IPS DF 4.7 (cell line): Measurements from ENCODE around the gene SETD4.
A peak's percentile ranks its signal among the peaks of the same experiment; 100 is the strongest.

Experiments used
- DNase-seq: peaks from one replicate; pipeline ENCODE4 v3.0.0-alpha.2; 2013; ENCODE audit warnings: low spot score; ENCODE audit errors: extremely low read depth

The SETD4 gene

GRCh38 chr21:36048357-36048756 is 12.0 kb downstream of the SETD4 start:
- no peak for DNase-seq

- DNase-seq: no peak
Measured at GRCh38 chr21:36047139-36047538, 13.2 kb downstream of the SETD4 start.

DNA sequence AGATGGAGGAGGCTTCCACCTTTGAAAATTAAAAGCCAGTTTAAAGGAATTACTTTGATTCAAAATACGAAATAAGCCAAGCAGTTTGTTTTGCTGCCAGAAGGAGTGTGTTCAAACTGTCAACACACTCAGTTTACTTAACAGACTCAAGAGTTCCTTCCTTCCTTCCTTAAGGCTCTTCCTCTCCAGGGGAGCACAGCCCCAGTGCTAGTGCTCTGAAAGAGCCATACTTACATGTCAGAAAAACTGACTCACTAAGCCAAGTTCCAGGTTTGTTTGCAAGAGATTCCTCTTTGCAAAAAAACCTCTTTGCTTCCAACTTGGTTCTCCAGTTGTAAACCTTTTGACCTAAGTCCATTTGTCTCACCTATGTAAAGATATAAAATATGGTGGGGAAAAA is 14.3 kb downstream of the SETD4 start:
- DNase-seq: no peak

- no peak for DNase-seq
Measured at GRCh38 chr21:36044056-36044455, 16.3 kb downstream of the SETD4 start.

DNA sequence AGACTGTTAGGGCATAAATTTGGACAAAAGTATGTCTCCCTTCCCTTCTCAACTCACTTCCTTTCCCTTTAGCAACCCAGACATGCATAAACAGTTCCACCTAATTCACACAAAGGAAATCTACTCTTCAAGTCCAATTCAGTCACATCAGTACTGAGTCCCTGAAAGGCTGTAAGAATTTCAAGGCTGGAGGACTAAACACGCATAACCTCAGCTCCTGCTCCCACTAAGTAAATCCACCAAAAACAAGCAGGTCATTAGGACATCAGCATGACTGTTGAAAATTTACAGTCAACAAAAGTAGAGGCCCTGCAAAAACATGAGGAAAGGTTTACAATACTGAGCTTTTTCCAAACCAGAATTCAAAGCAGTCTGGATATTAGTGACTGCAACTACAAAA is 18.4 kb downstream of the SETD4 start:
- no peak for DNase-seq

DNA sequence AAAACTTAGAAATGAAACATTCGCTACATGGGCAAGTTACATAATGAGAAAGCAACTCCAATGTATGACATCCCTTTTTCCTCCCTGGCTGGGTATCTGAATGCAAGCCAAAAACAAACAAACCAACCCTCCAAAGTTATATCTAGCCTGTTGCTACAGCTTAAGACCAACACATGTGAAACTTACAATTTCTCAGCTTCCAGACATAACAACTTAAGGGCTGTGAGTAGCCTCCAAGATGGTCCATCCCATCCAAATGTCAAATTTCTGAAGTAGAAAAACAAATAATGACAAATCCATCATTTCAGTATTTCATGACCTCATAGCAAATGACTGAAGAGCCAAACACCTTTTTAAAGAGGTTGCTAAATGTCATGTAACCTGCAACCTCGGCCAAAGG is 19.9 kb downstream of the SETD4 start:
- DNase-seq: no peak

- no peak for DNase-seq
Measured at GRCh38 chr21:36039861-36040260, 20.5 kb downstream of the SETD4 start.

DNA sequence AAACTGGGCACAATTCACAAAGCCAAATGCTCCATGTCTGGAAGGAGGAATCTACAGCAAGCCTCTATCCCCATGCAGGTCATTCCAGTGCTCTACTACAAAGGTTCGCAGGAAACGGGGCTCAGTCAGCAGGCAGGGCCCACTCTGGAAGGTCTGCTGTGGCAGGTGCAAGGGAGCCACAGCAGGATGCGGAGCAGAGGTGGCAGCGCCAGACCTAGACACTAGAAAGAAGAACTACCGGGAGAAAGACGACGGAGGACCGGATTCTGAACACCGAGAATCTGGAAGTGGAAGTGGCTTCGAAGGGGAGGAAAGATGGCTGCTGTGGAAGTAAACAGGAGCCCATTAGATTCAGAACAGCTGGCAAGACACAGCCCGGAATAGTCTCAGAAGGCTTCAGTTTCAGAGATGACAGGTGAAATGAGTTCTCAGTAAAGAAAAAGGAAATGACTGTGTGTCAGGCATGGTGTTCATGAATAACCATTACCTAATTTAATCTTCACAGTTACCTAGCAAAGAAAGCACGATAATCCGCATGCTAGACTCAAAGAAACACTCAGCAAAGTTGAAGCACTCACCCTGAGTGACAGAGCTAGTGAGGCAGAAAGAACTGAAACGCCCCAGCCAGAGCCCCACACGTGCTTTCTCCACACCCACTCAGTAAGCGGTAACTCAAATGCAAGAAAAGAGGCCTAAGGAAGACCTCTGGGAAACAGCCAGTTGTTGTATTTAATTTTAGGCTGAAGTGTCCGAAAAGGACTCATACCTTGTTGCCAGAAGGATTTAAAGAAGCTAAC is 21.4 kb downstream of the SETD4 start:
- no peak for DNase-seq

DNA sequence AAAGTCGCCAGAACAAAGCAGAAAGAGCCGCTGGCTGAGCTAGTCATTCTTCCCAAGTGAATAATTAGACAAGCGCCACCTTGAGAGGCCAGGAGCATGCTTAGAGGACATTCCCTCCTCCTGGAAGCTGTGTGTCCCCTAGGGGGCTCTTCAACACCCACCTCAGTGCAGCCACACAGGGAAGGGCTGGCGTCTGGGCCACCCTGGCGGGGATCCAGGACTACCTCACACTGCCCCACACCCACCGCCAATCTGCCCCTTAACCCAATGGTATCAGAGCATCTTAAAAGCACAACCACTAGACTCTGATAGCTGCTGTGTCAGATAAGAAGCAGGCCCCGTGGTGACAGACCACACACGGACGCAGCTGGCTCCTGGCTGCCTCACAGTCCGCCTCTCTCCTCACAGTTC is 24.9 kb downstream of the SETD4 start:
- no peak for DNase-seq

DNA sequence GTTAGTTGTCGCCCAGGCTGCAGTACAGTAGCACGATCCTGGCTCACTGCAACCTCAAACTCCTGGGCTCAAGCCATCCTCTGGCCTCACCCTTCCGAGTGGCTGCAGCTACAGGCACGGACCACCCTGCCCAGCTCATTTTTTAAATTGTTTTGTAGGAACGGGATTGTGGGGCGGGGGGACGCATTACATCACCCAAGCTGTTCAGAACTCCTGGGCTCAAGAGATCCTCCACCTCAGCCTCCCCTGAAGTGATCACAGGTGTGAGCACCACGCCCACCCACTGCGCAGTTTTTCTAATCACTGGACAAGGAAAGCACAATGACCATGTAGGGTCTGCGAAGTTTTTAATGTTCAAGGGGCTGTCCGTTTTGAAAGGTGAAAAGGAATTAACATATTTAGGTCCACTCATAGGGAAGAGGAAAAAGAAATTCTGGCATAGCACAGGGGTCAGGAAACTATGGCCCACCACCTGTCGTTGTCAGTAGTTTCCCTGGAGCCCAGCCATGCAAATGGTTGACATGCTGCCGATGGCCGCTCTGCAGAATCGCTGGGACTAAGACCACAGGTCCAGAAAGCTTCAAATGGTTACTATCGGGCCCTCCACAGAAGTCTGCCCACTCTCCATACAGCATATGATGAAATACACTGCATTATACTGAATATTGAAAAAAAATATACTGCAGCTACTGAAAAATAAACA is 26.0 kb downstream of the SETD4 start:
- no peak for DNase-seq

- DNase-seq: no peak
Measured at GRCh38 chr21:36032647-36033406, 27.5 kb downstream of the SETD4 start.

- DNase-seq: no peak
Measured at GRCh38 chr21:36030581-36031189, 29.6 kb downstream of the SETD4 start.

- no peak for DNase-seq
Measured at GRCh38 chr21:36029309-36029708, 31.0 kb downstream of the SETD4 start.

DNA sequence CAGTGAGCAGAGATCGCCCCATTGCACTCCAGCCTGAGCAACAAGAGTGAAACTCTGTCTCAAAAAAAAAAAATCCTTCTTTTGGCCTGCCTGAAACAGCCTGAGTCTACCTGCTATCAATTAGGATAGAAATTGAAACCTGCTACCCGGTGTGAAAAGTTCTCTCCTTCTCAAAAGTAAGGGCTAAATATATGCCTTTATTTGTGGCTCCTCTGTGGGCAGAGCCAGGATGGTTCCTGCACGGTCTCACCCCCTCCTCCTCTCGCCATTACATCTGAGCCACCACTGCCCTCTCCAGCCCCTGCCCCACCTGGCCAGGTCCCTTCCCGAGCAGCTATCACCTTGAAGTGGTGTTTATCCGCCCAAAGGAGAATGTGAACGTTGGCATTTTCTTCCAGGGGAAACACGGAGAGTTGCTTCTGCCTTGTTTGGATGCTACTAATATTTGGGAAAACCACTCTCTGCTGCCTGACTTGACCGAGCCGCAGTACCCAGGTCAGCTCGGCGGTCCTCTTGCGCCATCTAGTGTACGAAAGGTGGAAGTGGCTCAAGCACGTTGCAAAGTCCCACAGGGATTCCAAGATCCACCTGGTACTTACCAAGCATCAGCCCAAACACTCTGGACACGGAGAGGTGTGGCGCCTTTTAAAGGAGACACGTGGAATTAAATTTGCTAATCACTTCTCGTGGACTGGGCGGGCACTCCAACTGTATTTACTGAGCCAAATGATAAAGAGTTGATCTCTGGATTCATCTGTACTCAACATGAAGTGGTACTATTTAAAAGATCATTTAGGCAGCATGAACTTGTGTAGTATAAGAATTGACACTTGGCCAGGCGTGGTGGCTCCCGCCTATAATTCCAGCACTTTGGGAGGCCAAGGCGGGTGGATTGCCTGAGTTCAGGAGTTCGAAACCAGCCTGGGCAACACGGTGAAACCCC is 31.9 kb downstream of the SETD4 start:
- peak; percentile 71 for DNase-seq

GRCh38 chr21:36027347-36027746 is 33.0 kb downstream of the SETD4 start:
- DNase-seq: no peak

- no peak for DNase-seq
Measured at GRCh38 chr21:36024782-36025181, 35.5 kb downstream of the SETD4 start.

DNA sequence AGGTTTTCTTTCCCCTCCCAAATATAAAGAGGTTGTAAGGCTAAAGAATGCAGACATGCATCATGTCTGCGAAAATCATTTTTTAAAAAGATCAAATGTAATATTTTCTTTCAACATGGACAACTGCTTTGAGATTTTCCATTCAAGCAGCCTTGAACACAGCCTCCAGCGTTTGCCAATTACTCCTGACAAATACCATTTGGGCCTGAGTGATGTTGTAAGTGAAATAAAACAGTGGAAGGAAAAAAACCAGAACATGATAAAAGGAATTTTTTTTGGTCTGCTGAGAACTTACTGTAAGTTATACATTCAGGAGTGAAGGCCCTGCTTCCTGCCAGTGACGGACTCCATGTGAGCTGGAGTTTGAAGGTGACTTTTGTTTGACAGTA is 37.2 kb downstream of the SETD4 start:
- no peak for DNase-seq

DNA sequence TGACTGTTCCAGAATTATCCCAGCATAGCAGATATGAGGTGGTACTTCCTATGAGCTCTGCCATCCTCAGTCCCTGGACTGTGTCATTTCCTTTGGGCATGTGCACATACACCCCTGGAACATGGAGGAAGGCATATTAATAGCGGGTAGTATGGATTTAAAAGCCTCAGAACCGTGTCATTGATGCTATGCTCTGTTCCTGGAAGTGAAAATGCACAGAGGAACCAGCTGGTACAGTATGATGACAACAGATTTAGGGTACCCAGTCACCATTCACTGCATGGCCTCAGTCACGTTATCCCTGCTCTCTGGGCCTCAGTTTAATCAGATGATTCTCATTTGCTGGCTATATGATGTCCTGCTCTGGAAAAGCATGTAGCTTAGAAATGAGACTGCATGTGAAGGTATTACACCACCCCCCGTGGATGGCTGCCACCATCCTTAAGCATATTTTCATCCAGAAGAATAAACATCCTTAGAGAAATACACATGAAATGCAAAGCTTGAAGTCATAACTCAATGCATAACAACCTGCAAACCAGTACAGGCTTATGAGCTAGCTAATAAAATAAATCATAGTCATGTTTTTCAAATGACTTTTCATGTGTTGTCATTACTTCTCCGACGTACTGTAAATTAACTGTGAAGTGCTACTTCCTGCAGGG is 37.8 kb downstream of the SETD4 start:
- no peak for DNase-seq

- no peak for DNase-seq
Measured at GRCh38 chr21:36021251-36021837, 39.0 kb downstream of the SETD4 start.

DNA sequence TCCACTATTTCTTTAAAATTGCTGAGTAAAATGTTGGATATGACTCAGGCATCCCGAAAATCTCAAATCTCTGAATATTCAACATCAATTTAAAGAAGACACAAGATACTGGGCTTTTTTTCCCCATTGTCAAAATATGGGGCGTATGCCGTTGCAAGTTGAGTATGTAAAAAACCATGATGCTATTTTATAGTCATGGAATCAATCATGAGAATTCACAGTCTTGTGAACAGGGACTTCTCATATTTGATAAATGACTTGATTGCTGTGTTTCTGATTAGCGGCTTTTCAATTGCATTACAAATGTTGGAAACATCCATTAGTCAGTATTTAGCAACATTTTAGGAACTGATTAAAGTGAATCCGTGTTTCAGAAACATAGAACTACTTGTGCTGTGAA is 45.3 kb downstream of the SETD4 start:
- DNase-seq: no peak
